H54 (cell line): Measurements from ENCODE around the gene UNC5C.

Experiments
- DNase-seq: peaks from one replicate; pipeline ENCODE4 v3.0.0; 2011; ENCODE audit warnings: low spot score, mixed read lengths; ENCODE audit not compliant: insufficient read length
- FAIRE-seq: peaks from 3 replicates; lab custom pipeline; 2011; peaks lifted over from hg19 to GRCh38; lab: Jason Lieb, UNC
- POLR2A ChIP-seq: IDR thresholded peaks from 2 replicates; pipeline ENCODE4 v1.6.1; 2011; ENCODE audit warnings: low read depth, mild to moderate bottlenecking, low read length

The UNC5C gene

DNA sequence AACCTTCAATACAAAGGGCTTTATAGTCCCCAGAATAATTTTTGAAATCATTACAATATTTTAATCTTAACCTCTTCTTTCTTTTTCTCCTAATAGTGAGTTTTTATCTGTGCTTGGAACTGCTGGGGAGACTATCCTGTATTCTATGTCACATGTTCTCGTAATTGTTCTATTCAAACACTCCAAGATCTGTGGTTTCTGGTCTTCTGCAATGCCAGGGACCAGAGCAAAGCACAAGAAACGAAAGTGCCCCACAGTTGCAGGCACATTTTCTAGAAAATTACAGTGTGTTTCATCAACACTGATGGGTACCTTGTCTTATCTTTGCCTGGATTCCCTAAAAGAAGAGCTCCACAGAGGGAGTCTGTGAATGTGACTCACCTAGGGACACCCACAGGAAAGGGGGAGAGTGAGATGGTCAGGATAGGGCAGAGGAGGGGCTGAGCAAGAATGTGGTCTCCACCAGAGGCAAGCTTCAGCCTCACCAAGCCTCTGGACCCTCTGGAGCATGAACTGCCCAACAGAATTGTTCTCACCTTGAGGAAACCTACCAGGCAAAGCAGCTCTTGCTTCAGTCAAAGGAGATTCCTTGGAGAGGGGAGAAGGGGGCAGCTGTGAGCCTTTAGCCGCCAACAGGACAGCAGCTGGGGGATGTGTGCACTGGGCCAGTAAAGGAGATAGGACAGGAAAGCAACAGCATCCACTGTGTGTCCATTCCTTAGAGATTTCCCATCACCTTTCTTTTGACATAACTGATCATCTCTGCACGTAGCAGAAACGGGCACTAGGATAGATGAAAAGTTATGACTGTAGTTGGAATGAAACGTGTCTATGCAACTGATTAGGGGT lies 25.9 kb downstream of the UNC5C start:
- TF ChIP-seq POLR2A = no peak
- no peak for DNase-seq
- no peak for FAIRE-seq

DNA sequence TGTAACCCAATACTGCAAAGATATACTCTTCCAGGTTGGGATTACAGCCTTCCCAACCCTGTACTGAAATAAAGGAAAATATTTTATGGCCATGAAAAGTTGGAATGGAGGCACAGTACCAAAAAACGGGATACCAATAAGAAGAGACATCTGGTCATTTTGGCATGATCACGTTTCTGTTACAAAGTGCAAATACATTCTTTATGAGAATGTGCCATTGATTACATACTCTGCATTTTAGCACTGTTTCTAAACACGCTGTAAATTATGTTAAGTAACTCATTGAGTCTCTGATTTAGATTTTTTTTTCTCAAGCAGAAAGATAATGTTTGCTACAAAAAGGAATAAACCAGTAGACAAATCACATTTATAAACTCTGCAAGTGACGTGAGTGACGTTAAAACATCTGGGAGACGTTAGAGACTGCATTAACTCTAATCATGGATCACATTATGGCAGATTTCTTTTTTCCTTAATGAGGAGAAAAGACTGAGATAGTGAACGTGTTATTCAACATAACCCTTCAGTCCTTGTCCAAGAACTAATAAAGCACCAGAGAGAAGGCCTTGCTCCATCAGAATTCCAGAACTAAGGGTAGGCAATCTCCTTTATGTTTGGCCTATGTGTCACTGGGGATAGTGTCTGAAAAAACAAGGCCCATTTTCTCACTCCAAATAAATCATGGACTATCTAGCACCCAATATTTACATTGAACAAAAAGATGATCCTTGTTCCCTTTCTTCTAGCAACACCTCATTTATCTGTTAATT lies 31.0 kb downstream of the UNC5C start:
- no peak for TF ChIP-seq POLR2A
- DNase-seq (no peak), FAIRE-seq (no peak)

DNA sequence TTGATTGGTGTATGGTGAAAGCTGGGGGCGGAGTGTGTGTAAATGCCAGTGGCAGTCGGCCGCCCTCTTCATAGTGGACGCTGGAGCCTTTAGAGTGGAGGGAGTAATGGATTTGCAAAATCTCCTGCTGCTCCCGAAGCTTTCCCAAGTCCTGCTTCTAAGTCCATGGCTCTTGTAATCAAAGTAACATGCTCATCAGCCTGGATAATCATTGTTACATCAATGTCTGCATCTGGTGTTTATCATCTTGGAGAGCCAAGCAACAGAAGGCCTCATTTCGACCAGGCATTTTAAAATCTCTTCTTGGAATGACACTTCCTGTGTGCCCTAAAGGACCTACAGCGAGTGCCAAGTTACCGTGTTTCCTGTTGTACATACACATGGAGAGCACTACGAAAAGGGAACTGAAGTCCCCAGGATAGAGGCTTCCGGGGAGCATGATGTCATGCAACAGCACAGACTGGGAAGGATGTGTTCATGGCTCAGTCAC lies 32.2 kb downstream of the UNC5C start:
- FAIRE-seq (no peak), DNase-seq (no peak)
- no peak for TF ChIP-seq POLR2A

DNA sequence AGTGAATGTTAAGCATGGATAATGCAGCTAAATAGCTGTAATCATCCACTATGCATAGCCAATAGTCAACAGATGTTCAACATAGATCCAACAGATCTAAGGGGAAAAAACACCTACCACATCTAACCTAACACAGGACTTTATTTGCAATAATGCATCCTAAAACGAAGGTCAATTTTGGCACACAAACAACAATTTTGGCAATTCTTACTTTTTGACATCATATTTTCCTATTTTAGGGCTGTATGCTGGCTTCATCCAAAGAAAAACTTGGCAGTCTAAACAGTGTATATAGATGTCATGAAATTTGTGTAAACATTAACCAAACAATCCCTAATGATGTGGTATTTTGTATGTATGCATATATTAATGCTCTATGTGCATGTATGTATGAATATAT lies 33.2 kb downstream of the UNC5C start:
- no peak for TF ChIP-seq POLR2A
- no peak for FAIRE-seq
- DNase-seq = no peak

DNA sequence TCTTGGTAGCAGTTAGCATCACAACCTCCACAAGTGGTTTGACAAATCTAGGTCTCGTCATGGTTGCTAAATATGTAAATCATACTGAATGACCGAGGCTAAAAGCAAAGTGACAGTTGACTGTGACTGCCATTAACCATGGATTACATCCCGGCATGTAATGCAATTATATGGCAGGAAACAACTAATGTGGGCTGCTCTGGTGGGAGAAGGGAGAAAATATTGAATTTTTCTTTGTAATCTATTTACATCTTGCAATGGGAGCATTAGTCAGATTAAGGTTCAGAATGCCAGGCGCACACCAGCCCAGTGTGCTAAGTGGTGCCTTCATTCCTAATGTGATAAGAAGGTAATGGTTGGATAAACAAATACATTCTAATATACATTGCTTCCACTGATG lies 35.8 kb downstream of the UNC5C start:
- no peak for FAIRE-seq
- TF ChIP-seq POLR2A = no peak
- no peak for DNase-seq

DNA sequence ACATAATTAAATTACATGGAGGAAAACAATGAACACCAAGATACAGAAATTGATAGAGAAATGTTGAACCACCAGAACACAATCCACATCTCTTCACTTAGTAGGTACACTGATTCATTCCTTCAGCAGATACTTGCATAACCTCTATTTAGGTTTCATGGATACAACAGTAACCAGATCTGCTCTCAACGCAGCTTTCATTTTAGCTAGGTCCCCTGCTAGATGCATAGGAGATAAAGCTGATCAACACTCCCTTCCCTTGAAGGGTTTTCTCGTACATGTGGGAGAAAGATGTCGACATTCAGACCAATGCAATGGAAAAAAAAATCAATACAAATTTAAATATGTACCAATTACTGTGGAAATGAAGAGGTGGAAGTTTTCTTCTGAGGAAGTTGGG lies 37.3 kb downstream of the UNC5C start:
- DNase-seq (no peak), FAIRE-seq (no peak)
- no peak for TF ChIP-seq POLR2A

DNA sequence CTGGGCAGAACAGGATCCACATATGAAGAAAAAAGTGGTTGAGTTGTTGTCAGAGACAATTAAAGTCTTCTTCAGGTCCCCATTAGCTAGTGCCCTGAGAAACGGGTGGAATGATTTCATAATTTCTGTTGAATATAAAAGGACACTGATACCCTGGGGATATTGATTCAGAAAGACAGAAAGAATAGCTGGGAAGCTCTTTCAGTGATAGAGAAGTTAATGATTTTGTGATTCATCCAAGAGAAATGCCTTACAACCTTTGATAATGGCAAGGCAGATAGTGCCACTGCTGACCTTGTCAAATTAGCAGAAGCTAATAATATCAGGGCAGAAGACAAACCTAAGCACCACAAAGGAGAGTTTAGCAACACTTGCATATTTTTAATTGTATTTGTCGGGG lies 37.9 kb downstream of the UNC5C start:
- DNase-seq (no peak), FAIRE-seq (no peak)
- TF ChIP-seq POLR2A = no peak

DNA sequence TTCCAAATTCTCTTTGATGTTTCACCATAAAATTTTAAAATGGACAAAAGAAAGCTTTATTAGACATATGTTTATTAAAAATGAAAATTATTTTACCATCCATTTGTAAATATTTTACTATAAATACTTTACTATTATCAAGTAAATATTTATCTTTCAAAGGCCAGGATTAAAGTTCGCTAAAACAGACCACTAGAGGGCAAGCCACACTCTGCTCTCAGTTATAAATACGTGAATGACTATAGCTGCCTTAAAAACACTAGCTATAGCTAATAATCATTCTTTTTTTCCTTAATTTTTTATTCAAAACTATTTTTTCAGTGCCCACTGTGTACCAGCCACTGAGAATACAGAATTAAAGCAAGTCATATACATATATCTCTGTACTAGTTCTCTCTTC lies 38.6 kb downstream of the UNC5C start:
- no peak for DNase-seq

DNA sequence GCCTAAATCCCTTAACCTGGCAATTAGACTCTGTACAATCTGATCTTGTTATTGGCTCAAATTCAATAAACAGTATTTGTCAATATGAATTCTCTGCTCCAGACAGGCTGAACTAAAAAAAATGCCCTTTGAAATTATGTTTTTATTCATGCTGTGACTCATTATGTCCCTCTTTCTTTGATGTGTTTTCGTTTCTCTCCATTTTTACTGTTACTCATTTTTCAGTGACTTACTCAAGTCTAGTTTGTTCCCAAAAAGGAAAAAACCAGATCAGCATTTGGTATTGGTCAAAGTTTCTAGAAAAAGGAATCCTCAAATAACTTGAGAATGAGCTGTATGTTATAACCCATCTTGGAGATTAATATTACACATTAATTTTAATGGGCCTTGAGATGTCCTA lies 40.4 kb downstream of the UNC5C start:
- FAIRE-seq (peak; percentile 50), DNase-seq (no peak)
- no peak for TF ChIP-seq POLR2A

More for the DNA sequence above, 38.6 kb downstream of the UNC5C start:
- FAIRE-seq = no peak
- no peak for TF ChIP-seq POLR2A

DNA sequence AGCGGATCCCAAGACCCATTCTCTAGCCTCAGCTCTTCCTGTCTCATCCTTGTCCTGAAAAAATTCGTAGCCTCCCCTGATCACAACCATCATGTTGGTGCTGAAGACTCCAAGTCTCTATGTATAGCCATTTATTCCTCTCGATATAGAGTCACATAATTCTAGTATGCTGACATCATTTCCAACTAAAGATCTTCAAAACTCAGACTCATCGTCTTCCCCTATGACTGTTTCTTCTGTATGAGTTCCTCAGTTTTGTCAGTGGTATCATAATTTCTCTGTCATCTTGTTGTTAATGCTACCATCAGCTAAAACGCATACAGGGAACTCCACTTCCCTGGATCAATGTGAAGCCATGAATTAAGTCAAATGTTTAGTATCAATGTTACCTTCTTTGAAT lies 41.2 kb downstream of the UNC5C start:
- FAIRE-seq (no peak), DNase-seq (no peak)
- no peak for TF ChIP-seq POLR2A

DNA sequence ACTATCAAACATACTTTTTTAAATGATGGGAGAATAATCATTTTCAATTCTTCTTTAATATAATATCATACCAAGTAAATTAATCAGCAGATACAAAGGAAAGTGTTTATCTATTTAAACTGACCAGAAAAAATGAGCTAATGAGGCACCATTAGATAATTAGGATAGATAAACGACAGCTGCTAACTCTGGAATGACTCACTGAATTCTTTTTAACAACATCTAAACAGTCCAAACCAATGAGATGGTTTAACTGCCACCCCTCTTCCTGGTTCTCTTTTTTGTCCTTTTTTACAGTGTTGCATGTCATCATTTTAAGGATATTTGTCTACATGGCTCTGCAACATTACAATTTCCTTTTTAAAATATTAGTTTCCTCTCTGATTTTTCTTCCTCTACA lies 41.6 kb downstream of the UNC5C start:
- FAIRE-seq (no peak), DNase-seq (no peak)
- TF ChIP-seq POLR2A = no peak

DNA sequence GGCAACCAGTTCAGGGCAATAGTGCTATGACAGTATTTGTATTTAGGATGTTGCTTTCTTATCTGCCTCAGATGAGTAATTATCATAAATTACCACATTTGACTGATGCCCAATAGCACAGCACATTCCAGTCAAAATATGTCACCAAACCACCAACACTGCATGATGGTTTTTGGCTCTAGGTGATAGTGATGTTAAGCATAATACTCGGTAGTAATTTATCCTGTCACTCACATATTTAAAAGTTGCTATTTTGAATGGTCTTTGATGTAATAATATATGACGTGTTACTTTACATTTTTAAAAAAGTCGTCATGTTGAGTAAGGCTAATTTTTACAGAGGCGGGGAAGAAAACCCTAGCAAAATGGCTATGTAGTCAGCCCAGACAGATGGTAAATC lies 42.5 kb downstream of the UNC5C start:
- TF ChIP-seq POLR2A = no peak
- DNase-seq = peak; percentile 1
- peak; percentile 30 for FAIRE-seq

DNA sequence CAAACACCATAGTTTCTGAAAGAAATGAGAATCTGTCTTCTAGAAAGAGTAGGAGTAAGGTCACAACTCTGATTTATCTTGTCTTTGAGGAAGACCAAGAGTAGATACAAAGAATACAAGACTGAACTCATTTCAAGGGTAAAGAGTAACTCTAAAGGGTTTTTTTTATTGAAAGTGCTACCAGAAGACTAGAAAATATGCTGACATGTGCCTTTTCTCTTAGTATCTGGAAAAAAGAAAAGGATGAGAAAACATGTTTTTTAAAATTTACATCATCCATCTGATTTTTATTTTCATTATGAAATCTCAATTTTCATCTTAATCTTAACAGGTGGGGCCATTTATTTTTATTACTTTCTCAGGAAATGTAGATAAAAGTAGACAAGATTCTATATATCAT lies 43.0 kb downstream of the UNC5C start:
- DNase-seq = no peak
- no peak for FAIRE-seq
- TF ChIP-seq POLR2A = no peak

DNA sequence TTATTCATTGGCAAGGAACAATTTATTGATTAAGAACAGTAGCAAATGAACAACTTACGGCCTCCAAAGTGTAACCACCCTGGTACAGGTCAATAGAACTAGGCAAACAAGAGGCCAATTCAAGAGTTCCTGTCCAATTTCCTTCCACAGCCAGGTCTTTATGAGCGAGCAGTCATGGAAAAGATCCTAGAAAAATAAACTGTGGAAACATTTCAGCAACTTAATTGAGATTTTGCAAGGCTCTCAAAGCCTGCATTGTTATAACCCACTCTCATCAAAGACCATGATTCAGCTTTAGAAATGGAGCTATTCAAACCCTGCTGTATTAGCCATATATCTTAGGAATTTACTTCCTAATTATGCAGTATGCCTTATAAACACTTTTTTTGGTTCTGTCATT lies 43.6 kb downstream of the UNC5C start:
- FAIRE-seq (no peak), DNase-seq (no peak)
- TF ChIP-seq POLR2A = no peak
